NCI-H82 treated with DMSO at 0.1 percent for 48 hours (cell line): ENCODE data around the gene UGT1A4.
A peak's percentile ranks its signal among the peaks of the same experiment; 100 is the strongest.

Experiments used
- DNase-seq: peaks from one replicate; lab custom pipeline; 2025; ENCODE audit not compliant: unreplicated experiment; lab: John Stamatoyannopoulos, UW

Gene UGT1A4

GRCh38 chr2:233780771-233781170 lies 62.2 kb downstream of the UGT1A4 start:
- DNase-seq = no peak

- DNase-seq = no peak
Measured at GRCh38 chr2:233789554-233789953, 71.0 kb downstream of the UGT1A4 start.

- DNase-seq = no peak
Measured at GRCh38 chr2:233791151-233791882, 72.8 kb downstream of the UGT1A4 start.

- no peak for DNase-seq
Measured at GRCh38 chr2:233791883-233792329, 73.4 kb downstream of the UGT1A4 start.

- DNase-seq = no peak
Measured at GRCh38 chr2:233792720-233793119, 74.2 kb downstream of the UGT1A4 start.

- no peak for DNase-seq
Measured at GRCh38 chr2:233793465-233794127, 75.1 kb downstream of the UGT1A4 start.

GRCh38 chr2:233794128-233794658 lies 75.7 kb downstream of the UGT1A4 start:
- no peak for DNase-seq

- DNase-seq = no peak
Measured at GRCh38 chr2:233795735-233796171, 77.2 kb downstream of the UGT1A4 start.

GRCh38 chr2:233796254-233796653 lies 77.7 kb downstream of the UGT1A4 start:
- DNase-seq = peak; percentile 80

GRCh38 chr2:233798335-233799086 lies 80.0 kb downstream of the UGT1A4 start:
- DNase-seq = no peak

GRCh38 chr2:233799087-233799665 lies 80.6 kb downstream of the UGT1A4 start:
- no peak for DNase-seq

GRCh38 chr2:233799716-233800115 lies 81.2 kb downstream of the UGT1A4 start:
- DNase-seq = no peak

- no peak for DNase-seq
Measured at GRCh38 chr2:233800208-233800607, 81.7 kb downstream of the UGT1A4 start.

- no peak for DNase-seq
Measured at GRCh38 chr2:233801357-233802131, 83.0 kb downstream of the UGT1A4 start.

- no peak for DNase-seq
Measured at GRCh38 chr2:233802132-233802815, 83.7 kb downstream of the UGT1A4 start.

- no peak for DNase-seq
Measured at GRCh38 chr2:233803292-233803911, 84.9 kb downstream of the UGT1A4 start.

- no peak for DNase-seq
Measured at GRCh38 chr2:233803994-233804393, 85.5 kb downstream of the UGT1A4 start.

GRCh38 chr2:233807215-233807865 lies 88.8 kb downstream of the UGT1A4 start:
- DNase-seq = no peak
